ENCODE measurements around the gene PINLYP. TPM values are rescaled to one million over a fixed set of nuclear protein-coding genes. Genes with fewer than 3 reads are reported as not detected.

The PINLYP gene
- total and polyA plus RNA-seq, 9 of the 15 experiments (the other 6 are each of a cell fraction or from before 2014, with no cell fraction given): 1.00 to 6.7 (median 2.2) TPM

DNA sequence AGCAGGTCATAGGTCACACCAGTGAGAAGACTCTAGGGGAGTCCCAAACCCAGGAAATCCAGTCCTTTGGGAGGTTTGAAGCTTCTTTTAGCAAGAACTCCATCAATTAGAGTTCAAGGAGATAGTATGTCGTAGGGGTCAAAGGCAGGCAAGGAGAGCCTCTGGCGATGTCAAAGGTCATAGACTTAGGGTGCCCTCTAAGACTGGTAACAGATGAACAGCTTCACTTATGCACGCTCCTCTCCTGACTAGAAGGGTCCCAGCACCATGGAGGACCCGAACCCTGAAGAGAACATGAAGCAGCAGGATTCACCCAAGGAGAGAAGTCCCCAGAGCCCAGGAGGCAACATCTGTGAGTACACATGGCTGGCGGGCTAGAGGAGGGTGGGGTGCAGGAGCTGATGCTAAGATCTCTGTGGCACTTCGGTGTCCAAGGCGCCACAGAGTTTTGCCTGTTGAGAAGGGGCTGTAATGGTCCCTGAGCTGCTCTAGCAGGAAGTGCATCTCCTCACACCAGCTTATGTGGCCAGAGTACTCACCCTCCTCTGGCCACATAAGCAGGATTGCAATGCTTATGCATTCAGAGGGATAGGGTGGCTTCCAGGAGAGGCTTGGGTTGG, 21.4 kb downstream of the PINLYP start:
- WGBS (ENCODE audit: insufficient coverage, low coverage, missing lambda C conversion rate): 2% methylated on average over 6 of the region's 7 CpGs
- TF ChIP-seq CTCF (IDR thresholded peaks at IDR 0.05 in 2 of 3, conservative IDR thresholded peaks at IDR 0.05 in 1 of 3; ENCODE audit: insufficient read depth in 2 of 3, low read depth in 1 of 3, low read length in 3 of 3): no peak
- TF ChIP-seq NR2C2 (CRISPR knock-in tag; IDR thresholded peaks at IDR 0.05): peak; percentile 18; the same call in 1 of the 2 replicates
- peak; percentile 94 for TF ChIP-seq NR2C2 (tag; IDR thresholded peaks at IDR 0.05)
- peak; percentile 83 for TF ChIP-seq NR2C1 (IDR thresholded peaks at IDR 0.05)
- TF ChIP-seq NR2C1 (tag; IDR thresholded peaks at IDR 0.05): peak; percentile 70; the same call in 1 of the 2 replicates
- TF ChIP-seq NKRF (IDR thresholded peaks at IDR 0.05; ENCODE audit: borderline replicate concordance): peak; percentile 7; the same call in 1 of the 2 replicates
- TF ChIP-seq ZNF592 (IDR thresholded peaks at IDR 0.05): 0 out of 2 replicates have a peak, but pooled peaks have one; percentile 48
- TF ChIP-seq ESRRA (IDR thresholded peaks at IDR 0.05; ENCODE audit: borderline replicate concordance, low read depth): peak; percentile 8; the same call in 1 of the 2 replicates
- TF ChIP-seq SIN3A (IDR thresholded peaks at IDR 0.05; ENCODE audit: borderline replicate concordance in 2 of 2, control insufficient read depth in 1 of 2, low read depth in 2 of 2, low read length in 2 of 2): 0 out of 4 replicates have a peak, but pooled peaks of 1 of the 2 experiments have one; percentile 25
- 0 out of 2 replicates have a peak, but pooled peaks have one; percentile 43 for TF ChIP-seq SMARCE1 (IDR thresholded peaks at IDR 0.05)

More for the DNA sequence above, 21.4 kb downstream of the PINLYP start:
- Histone ChIP-seq H3K9ac (ENCODE audit: insufficient read depth in 1 of 2, low read depth in 2 of 2, low read length in 2 of 2) (peak overlapping the region; percentile 97 to 98), H3K27ac (ENCODE audit: extremely low read depth, low read depth, low read length) (peak overlapping the region; percentile 99), H2AFZ (ENCODE audit: low read depth, low read length) (peak overlapping the region; percentile 98), H3K9me3 (replicated peaks; ENCODE audit: control insufficient read depth, insufficient read depth, low read depth, low read length) (no peaks in the 10 kb centered on the region), H3K36me3 (ENCODE audit: control insufficient read depth, insufficient read depth, low read length) (peaks cover 49% of the 10 kb centered on the region; the same call in 2 of the 3 replicates), H3K27me3 (ENCODE audit: control insufficient read depth in 2 of 2, insufficient read depth in 2 of 2, low read length in 2 of 2) (no peaks in the 10 kb centered on the region), H3K9me1 (ENCODE audit: control insufficient read depth, insufficient read depth, low read length) (no peaks in the 10 kb centered on the region), H3K79me2 (ENCODE audit: control insufficient read depth, insufficient read depth, low read length) (peaks cover 41% of the 10 kb centered on the region), H3K4me1 (replicated peaks in 1 of 2; ENCODE audit: control insufficient read depth in 2 of 2, insufficient read depth in 2 of 2, low read length in 2 of 2) (peaks cover 15 to 47% of the 10 kb centered on the region in 2 experiments; a peak in 4 of 5 replicates), H4K20me1 (replicated peaks; ENCODE audit: control insufficient read depth, insufficient read depth, low read length) (no peaks in the 10 kb centered on the region), H3K4me2 (ENCODE audit: insufficient read depth, low read length) (peak overlapping the region; percentile 97), H3K4me3 (peak overlapping the region; percentile 76)
- in situ Hi-C loops (cut with MboI) (no loop called here), intact Hi-C loops (cut with micrococcal nuclease) (loop anchor here (1.0 to 2.0 kb wide), 2 partner anchors 22 to 56 kb away; partner anchors contain the start of genes PINLYP and XRCC1)
- POLR2A ChIA-PET: interaction anchor here (0.7 to 5.6 kb wide), 5 partner anchors 12 to 59 kb away, joined by 3 to 60 read pairs (median 4); partner anchors contain the start of genes PINLYP, SRRM5 and XRCC1
- ATAC-seq (no peak), DNase-seq (ENCODE audit: extremely low read depth in 1 of 4, low spot score in 3 of 4) (no peak), FAIRE-seq (no peak)
- CTCF ChIA-PET (ENCODE audit: low intra/inter-chr PET ratio): no interaction called here
- BruUV-seq (replicated peaks): TSS peak; percentile 59

Measured in K562 (cell line).